GM06990 (cell line): ENCODE results near the gene PSMD11.
"Not testable (repeated sequence)": the region's sequence is repeated elsewhere in the genome, so short reads cannot be mapped to it uniquely, and the experiment has no call there.

Experiments used
- DNase-seq: peaks from one replicate; pipeline ENCODE4 v3.0.0-alpha.2; 2011; ENCODE audit not compliant: insufficient read length; ENCODE audit errors: extremely low read depth
- H3K27me3 ChIP-seq: replicated peaks from 2 replicates; pipeline ENCODE4 v1.6.0; 2011; ENCODE audit warnings: low read length; ENCODE audit not compliant: control insufficient read depth, insufficient read depth
- H3K36me3 ChIP-seq: 2 replicates; pipeline ENCODE4 v1.5.1; 2011; ENCODE audit warnings: low read length; ENCODE audit not compliant: control insufficient read depth, insufficient read depth
- H3K4me3 ChIP-seq: replicated peaks from 2 replicates; pipeline ENCODE4 v1.5.1; 2011; ENCODE audit warnings: low read depth, mild to moderate bottlenecking, control low read depth, low read length
- TF ChIP-seq, protein P1 (sequence below): IDR thresholded peaks from 2 replicates; pipeline ENCODE4 v1.5.1; 2011; ENCODE audit warnings: low read length, control low read depth, mild to moderate bottlenecking, inconsistent platforms; ENCODE audit not compliant: insufficient read depth, poor library complexity, severe bottlenecking

PSMD11 gene

DNA sequence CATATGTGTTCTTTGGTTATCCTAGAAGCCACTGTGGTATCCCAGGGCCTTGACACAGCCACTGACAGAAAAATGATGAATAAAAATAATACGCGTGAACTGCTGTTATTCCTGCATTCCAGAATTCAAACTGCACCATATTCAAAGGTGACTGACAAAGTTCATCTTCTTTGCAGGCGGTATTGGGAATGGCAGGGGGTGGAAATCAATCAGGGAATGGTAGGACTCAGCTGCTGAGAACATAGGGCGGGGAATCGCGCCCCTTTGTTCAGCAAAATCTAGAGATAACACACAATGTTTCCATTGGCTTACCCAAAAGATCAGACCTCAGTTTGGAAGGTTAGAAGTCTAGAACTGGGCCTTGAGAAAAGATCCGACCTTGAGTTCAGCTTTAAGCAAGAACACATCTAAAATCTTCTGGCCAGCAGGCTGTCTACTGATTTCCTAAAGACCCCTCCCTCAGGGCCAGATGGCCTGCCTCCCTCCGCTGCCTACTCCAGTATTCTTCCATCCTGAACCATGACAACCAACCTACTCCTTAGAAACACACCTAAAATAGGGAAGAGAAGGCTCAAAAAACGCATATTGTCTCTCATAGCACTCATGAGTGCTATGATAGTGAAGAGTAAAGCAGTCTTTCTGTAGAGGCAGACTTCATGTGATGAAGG lies 76.6 kb downstream of the PSMD11 start:
- H3K36me3 ChIP-seq: no peaks in the 10 kb centered on the region
- no peaks in the 10 kb centered on the region for H3K27me3 ChIP-seq
- TF ChIP-seq, protein P1, sequence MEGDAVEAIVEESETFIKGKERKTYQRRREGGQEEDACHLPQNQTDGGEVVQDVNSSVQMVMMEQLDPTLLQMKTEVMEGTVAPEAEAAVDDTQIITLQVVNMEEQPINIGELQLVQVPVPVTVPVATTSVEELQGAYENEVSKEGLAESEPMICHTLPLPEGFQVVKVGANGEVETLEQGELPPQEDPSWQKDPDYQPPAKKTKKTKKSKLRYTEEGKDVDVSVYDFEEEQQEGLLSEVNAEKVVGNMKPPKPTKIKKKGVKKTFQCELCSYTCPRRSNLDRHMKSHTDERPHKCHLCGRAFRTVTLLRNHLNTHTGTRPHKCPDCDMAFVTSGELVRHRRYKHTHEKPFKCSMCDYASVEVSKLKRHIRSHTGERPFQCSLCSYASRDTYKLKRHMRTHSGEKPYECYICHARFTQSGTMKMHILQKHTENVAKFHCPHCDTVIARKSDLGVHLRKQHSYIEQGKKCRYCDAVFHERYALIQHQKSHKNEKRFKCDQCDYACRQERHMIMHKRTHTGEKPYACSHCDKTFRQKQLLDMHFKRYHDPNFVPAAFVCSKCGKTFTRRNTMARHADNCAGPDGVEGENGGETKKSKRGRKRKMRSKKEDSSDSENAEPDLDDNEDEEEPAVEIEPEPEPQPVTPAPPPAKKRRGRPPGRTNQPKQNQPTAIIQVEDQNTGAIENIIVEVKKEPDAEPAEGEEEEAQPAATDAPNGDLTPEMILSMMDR: no peak
- no peak overlapping the region for H3K4me3 ChIP-seq
- DNase-seq: no peak

- no peaks in the 10 kb centered on the region for H3K27me3 ChIP-seq
- no peaks in the 10 kb centered on the region for H3K36me3 ChIP-seq
- DNase-seq: peak; percentile 89
- peak overlapping the region; percentile 46 for H3K4me3 ChIP-seq
- TF ChIP-seq, protein P1: no peak
Measured at GRCh38 chr17:32523017-32523680, 78.8 kb downstream of the PSMD11 start.

DNA sequence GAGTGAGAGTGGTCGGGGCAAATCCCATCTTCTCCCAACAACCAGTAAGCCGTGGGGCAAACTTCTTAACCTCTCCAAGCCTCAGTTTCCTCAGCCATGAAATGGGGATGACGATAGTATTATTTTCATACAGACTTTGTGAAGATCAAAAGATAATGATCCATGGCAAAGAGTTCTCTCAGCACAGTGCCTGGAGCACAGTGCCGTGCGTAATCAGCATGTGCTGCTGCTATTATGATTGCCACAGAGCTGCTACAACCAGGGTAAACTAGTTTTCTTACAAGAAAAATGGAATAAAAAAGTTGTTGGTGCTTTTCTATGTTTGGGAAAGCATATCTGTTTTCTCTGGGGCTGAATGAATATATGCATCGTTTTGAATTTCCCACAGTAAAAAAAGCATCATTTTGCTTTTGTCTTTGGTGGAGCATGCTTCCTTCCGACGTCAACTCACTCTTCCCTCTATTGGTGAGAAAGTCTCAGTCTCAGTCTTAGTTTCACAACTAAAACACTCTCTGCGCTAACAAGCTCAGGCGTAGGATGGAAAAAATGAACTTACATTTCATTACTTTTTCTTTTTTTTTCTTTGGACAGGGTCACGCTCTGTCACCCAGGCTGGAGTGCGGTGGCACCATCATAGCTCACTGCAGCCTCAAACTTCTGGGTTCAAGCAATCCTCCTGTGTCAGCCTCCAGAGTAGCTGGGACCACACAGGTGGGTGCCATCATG lies 79.7 kb downstream of the PSMD11 start:
- Histone ChIP-seq H3K4me3 (peak overlapping the region; percentile 46), H3K36me3 (no peaks in the 10 kb centered on the region), H3K27me3 (no peaks in the 10 kb centered on the region)
- TF ChIP-seq, protein P1: no peak
- peak; percentile 81 for DNase-seq

- H3K36me3 ChIP-seq: not testable (repeated sequence)
Measured at GRCh38 chr17:32524553-32524880, 80.2 kb downstream of the PSMD11 start.

GRCh38 chr17:32525122-32525521 lies 80.8 kb downstream of the PSMD11 start:
- no peak for DNase-seq
- TF ChIP-seq, protein P1: no peak
- H3K36me3 ChIP-seq: no peaks in the 10 kb centered on the region
- H3K4me3 ChIP-seq: no peak overlapping the region
- H3K27me3 ChIP-seq: no peaks in the 10 kb centered on the region

More at GRCh38 chr17:32524553-32524880, 80.2 kb downstream of the PSMD11 start:
- not testable (repeated sequence) for H3K27me3 ChIP-seq, DNase-seq, H3K4me3 ChIP-seq

DNA sequence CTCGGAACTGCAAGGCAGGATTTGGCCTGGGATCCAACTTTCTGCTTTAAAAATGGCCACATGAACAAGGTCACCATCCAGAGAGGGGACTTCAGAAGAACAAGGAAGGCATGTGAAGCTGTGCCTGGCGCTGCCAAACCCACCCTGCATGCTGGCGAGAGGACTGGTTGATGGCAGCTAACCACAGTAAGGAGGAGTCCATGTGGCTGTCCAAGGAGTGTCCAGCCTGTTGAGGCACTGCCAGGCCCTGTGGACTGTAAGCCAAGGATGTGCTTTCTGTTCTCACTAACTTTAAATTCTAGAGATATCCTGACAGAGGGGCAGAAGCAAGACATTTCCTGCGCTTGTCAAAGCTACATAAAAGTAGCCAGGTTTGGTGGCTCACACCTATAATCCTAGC lies 82.8 kb downstream of the PSMD11 start:
- TF ChIP-seq, protein P1: no peak
- no peaks in the 10 kb centered on the region for H3K27me3 ChIP-seq
- H3K36me3 ChIP-seq: no peaks in the 10 kb centered on the region
- DNase-seq: no peak
- no peak overlapping the region for H3K4me3 ChIP-seq
